ENCODE measurements around the gene H2BK1. TPM values are rescaled to one million over a fixed set of nuclear protein-coding genes. Genes with fewer than 3 reads are reported as not detected.

Gene H2BK1
- total RNA-seq, result not detected
- long read RNA-seq, result 0 reads

DNA sequence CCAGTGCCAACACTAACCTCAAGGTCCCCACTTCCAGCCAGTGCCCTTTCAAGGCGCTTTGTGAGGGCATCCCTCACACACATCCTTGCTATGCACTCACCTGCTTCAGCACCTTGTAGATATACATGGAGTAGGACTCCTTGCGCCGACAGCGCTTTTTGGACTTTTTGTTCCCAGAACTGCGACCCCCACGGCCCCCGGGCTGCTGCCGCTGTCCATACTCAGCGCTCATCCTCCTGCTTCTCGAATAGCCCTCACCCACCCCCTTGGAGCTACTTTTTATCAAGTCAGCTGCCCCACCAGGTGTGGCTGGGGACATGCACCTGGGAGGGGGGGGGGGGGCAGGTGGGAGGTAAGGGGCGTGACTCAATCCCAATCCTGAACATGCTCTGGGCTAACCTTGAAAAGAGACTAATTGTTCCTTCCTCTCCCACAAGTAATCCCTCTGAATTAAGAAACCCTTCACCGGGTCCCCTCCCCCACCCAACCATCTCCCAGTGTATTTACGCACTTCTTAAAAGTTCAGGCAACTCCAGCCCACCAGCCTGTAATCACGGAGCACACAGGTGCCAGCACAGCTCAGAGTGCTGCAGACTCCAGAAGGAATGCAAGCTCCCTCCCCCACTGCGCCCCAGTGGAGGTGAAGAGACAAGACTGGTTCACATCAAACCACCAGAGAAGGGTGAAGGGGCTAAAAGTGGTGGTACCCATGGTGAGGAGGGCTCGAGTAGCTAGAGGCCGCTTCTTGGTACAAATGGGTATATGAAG, at the start of gene H2BK1:
TSS of gene H2BK1 (minus strand) at position 402 of the 768 bp plus-strand sequence. CDS start at position 232, 170 bp downstream.
- no peak for ATAC-seq
- intact Hi-C loops (cut with DNase I), result no loop called here
- DNase-seq (ENCODE audit: missing footprints), result no peak

- peak; percentile 62 for DNase-seq (ENCODE audit: missing footprints)
- intact Hi-C loops (cut with DNase I), result no loop called here
Measured at GRCh38 chr7:151257990-151258389, 47.7 kb upstream of the H2BK1 start.

GRCh38 chr7:151256410-151257045, 46.2 kb upstream of the H2BK1 start:
- intact Hi-C loops (cut with DNase I), result no loop called here
- peak; percentile 65 for DNase-seq (ENCODE audit: missing footprints)
- no peak for ATAC-seq

More at GRCh38 chr7:151257990-151258389, 47.7 kb upstream of the H2BK1 start:
- ATAC-seq, result no peak

DNA sequence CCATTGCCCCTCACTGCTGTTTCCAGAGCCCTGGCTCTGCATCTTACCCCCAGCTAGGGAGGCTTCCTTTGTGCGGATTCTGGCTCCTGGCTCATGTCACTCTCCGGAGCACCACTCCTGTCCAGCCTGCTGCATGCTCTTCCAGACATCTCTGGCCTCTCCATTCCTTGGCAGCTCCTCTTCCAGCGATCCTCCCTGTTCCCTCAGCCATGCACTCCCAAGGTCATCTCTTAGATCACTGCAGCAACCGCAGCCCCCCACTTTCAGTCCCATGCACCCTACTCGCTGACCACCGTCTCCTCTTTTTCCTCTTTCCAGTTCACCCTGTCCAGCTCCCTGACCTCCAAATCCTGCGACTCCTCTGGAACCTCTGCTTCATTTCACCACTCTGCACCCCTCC, 45.1 kb upstream of the H2BK1 start:
- no peak for ATAC-seq
- intact Hi-C loops (cut with DNase I), result no loop called here
- DNase-seq (ENCODE audit: missing footprints), result no peak

DNA sequence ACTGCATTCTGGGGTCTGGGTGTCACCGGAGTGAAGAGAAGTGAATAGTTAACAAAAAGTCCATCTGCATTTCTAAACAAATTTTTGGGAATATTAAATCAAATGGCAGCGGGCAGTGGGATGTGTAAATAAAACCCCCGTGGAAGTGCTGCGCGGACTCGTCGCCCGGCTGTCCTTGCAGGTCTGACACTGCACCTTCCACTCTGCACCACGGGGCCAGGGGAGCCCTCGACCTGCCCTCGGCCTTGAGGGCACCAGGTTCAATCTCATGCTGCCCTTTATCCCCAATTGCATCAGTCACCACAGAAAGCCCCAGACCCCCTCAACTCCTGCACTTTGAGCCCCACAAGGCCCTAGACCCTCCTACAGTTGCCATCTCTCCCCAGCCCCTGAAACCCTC, 44.6 kb upstream of the H2BK1 start:
- ATAC-seq (no peak), DNase-seq (ENCODE audit: missing footprints) (peak; percentile 46)
- intact Hi-C loops (cut with DNase I), result no loop called here

GRCh38 chr7:151254316-151254715, 44.0 kb upstream of the H2BK1 start:
- intact Hi-C loops (cut with DNase I), result no loop called here
- peak; percentile 70 for DNase-seq (ENCODE audit: missing footprints)
- ATAC-seq, result peak; percentile 9

- no peak for ATAC-seq
Measured at GRCh38 chr7:151252961-151253711, 42.8 kb upstream of the H2BK1 start.

GRCh38 chr7:151252561-151252835, 42.2 kb upstream of the H2BK1 start:
- ATAC-seq (no peak), DNase-seq (ENCODE audit: missing footprints) (peak; percentile 68)
- intact Hi-C loops (cut with DNase I), result no loop called here

More at GRCh38 chr7:151252961-151253711, 42.8 kb upstream of the H2BK1 start:
- intact Hi-C loops (cut with DNase I), result no loop called here
- peak; percentile 50 for DNase-seq (ENCODE audit: missing footprints)

DNA sequence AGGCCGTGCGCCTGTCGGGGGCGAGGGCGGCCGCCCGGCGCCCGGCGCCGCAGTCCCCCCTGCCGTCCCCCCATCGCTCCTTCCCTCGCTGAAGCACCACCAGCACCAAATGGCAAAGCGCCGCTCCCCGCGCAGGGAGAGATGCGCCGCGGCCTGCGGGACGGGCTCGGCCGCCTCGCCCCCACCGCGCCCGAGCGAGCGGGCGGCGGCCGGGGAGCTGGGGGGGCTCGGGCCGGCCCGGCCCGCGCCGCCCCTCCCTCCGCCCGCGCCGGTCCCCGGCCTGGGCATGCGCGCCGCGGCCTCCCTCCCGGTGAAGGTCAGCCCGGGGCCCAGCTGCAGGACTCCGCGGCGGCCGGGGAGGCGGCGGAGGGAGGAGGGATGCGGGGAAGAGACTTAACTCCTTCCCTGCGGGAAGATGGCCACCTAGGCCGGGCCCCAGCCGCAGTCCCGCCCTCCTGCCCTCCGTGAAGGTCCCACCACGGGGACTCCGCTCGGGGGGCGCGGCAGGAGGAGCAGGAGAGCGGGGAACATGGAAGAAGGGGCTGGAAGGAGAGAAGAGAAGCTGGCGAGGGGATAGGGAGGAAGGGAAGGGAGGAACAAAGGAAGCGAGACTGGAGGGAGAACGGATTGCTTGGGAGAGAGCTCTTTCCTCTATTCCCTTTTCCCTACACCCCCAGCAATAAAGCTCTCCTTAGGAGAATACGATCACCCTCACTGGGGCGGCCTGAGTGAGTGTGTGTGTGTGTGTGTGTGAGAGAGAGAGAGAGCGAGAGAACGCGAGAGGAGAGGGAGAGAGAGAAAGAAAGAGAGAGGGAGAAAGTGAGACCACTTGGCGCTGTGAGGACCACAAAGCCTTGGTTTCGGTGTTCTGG, 41.6 kb upstream of the H2BK1 start:
- DNase-seq (ENCODE audit: missing footprints) (peak; percentile 88), ATAC-seq (peak; percentile 62)
- intact Hi-C loops (cut with DNase I), result no loop called here

DNA sequence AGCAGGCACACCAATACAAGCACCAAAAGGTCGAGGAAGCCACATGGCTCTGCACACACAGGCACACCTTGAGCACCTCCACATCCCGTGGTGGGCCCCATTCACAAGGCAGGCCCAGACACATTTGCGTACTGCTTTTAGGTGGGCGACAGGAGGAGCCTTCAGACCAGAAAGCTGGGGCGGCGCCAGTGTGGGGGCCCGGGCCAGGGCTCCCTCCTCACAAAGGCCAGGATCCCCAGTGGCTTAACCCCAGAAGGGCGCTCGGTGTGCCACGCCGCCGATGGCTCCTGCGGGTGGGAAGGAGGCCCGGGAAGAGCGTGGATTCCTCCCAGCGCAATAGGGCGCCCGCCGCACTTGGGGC, 41.0 kb upstream of the H2BK1 start:
- DNase-seq (ENCODE audit: missing footprints) (peak; percentile 71), ATAC-seq (no peak)
- intact Hi-C loops (cut with DNase I), result no loop called here

DNA sequence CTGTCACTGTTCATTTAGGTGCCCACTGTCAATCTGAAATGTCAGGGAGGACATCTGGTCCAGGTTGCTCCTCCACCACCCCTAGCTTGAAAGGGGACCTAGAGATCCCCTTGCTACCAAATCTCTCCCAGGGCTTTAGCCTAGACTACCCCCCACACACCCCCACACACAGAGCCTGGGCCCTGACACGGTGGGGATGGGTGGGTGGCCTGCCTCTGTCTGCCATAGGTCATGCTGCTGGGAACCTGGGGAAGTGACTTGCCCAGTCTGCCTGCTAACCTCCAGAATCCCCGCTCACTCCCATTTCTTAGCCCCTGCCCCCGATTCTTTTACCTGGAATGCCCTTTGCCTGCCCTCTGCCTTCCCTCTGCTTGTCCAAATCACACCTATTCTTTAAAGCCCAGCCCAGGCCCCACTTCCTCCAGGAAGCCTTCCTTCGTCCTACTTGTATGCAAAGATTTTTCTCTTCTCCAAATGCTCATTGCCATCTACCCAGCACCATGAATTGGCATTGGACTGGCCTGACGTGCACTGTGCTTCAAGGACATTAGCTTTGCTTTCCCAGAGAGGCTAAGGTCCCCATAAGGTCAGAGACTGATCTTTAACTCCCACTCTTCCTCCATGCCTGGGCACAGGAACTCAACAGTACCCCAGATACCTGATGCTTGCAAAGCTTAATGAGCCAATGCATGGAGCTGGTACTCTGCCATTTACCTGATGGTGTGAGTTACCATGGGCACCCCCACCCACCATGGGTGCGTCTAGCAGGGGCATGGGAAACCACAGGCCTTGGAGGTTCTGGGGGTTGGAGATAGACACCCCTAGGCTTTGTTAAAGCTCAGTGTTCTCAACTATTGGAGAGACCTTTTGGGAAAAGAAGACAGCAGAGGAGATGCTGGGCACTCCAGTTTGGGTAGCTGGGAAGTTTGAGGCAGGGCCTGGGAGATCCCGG, 40.2 kb upstream of the H2BK1 start:
- DNase-seq (ENCODE audit: missing footprints) (peak; percentile 64), ATAC-seq (no peak)
- intact Hi-C loops (cut with DNase I), result no loop called here

DNA sequence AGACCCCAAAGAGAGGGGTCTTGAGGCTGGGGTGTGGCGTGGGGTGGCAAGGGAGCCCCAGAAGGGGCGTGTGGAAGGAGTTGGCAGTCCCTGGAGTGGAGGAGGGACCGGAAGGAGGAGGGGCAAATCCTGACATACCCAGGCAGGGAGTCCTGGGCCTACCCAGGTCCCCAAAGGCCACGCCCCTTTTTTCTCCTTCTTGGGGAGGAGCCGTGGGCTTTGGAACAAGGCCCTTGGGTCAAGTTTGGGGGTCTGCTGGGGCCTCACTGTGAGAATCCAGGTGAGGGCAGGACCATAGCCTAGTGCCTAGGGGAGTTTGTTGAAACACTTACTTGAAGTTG, 39.4 kb upstream of the H2BK1 start:
- ATAC-seq, result peak; percentile 59
- peak; percentile 53 for DNase-seq (ENCODE audit: missing footprints)
- intact Hi-C loops (cut with DNase I), result loop anchor here (2.0 kb wide), 1 partner anchor 53 kb away; no protein-coding TSS in a partner anchor

- DNase-seq (ENCODE audit: missing footprints), result peak; percentile 90
- ATAC-seq, result peak; percentile 38
- intact Hi-C loops (cut with DNase I), result loop anchor here (2.0 kb wide), 1 partner anchor 54 kb away; no protein-coding TSS in a partner anchor
Measured at GRCh38 chr7:151249034-151249731, 38.9 kb upstream of the H2BK1 start.

- DNase-seq (ENCODE audit: missing footprints) (peak; percentile 91), ATAC-seq (peak; percentile 45)
- intact Hi-C loops (cut with DNase I), result loop anchor here (2.0 kb wide), 1 partner anchor 54 kb away; no protein-coding TSS in a partner anchor
Measured at GRCh38 chr7:151248346-151249033, 38.2 kb upstream of the H2BK1 start, which contains the start of gene SMARCD3. TSS of gene SMARCD3 (minus strand) at chr7:151248694. CDS start at chr7:151248562, 132 bp downstream.

- ATAC-seq (no peak), DNase-seq (ENCODE audit: missing footprints) (peak; percentile 66)
- intact Hi-C loops (cut with DNase I), result loop anchor here (2.0 kb wide), 1 partner anchor 55 kb away; no protein-coding TSS in a partner anchor
Measured at GRCh38 chr7:151247611-151248345, 37.5 kb upstream of the H2BK1 start.
